A549 (cell line): ENCODE data around the gene KHDC4. TPM values are rescaled to one million over a fixed set of nuclear protein-coding genes. Genes with fewer than 3 reads are reported as not detected.

Source experiments
- polyA plus RNA-seq, 4 experiments: library from polyadenylated mRNA; depleted of rRNA in 3 of 4; stranded (reverse); fragments of >200 nt; fragmentation: RNase III in 1 of 4; extraction: RNeasy Plus Mini Kit Qiagen cat#74134 plus additional on column Dnase treatment in 1 of 4; gene quantifications; 2 replicates in 3 of 4; 3 replicates in 1 of 4; pipeline ENCODE4 v1.2.3, GENCODE V29; 2011 to 2017
- small RNA-seq, 6 experiments: library from RNA; depleted of rRNA; stranded (forward); fragments of <200 nt; gene quantifications; one replicate each; pipeline ENCODE3, GENCODE V24; 2012

Gene KHDC4
- polyA plus RNA-seq, 2 of the 4 experiments (the other 2 are of a cell fraction): 37.7 to 72.3 TPM

Small RNA genes lying within 50 kb of the gene (small RNA-seq; reads per million reads assigned to genes)
- 0 to 0.04 (median 0) reads per million in 6 experiments for gene MIR6738
- 0 reads per million in 6 experiments for gene RF00015
- 0 reads per million in 6 experiments for gene SCARNA4
- 9.5 to 232 (median 16.1) reads per million in 6 experiments for gene SNORA80E

Other genes with a start within 250 kb of the KHDC4 start
- gene YY1AP1, start 245.6 kb downstream of the KHDC4 start, polyA plus RNA-seq (2011; rRNA removed): 83.5 and 91.5 TPM in 2 replicates
- gene YY1AP1, start 245.6 kb downstream of the KHDC4 start, polyA plus RNA-seq (2017; fragmentation: RNase III; extraction: RNeasy Plus Mini Kit Qiagen cat#74134 plus additional on column Dnase treatment): 33.5 to 34.2 TPM (median 33.8 TPM) in 3 replicates
- 171 and 182 TPM in 2 replicates for gene DAP3, start 245.3 kb downstream of the KHDC4 start, polyA plus RNA-seq (2011; rRNA removed)
- 94.8 to 102 TPM (median 96.3 TPM) in 3 replicates for gene DAP3, start 245.3 kb downstream of the KHDC4 start, polyA plus RNA-seq (2017; fragmentation: RNase III; extraction: RNeasy Plus Mini Kit Qiagen cat#74134 plus additional on column Dnase treatment)
- 23.1 and 28.1 TPM in 2 replicates for gene GON4L, start 77.2 kb downstream of the KHDC4 start, polyA plus RNA-seq (2011; rRNA removed)
- gene GON4L, start 77.2 kb downstream of the KHDC4 start, polyA plus RNA-seq (2017; fragmentation: RNase III; extraction: RNeasy Plus Mini Kit Qiagen cat#74134 plus additional on column Dnase treatment): 15.1 to 15.7 TPM (median 15.3 TPM) in 3 replicates
- gene SYT11, start 74.8 kb downstream of the KHDC4 start, polyA plus RNA-seq (2011; rRNA removed): 2.5 and 2.6 TPM in 2 replicates
- 1.9 to 3.0 TPM (median 2.8 TPM) in 3 replicates for gene SYT11, start 74.8 kb downstream of the KHDC4 start, polyA plus RNA-seq (2017; fragmentation: RNase III; extraction: RNeasy Plus Mini Kit Qiagen cat#74134 plus additional on column Dnase treatment)
- 48.1 and 51.9 TPM in 2 replicates for gene RIT1, start 23.1 kb downstream of the KHDC4 start, polyA plus RNA-seq (2011; rRNA removed)
- 19.2 to 23.6 TPM (median 20.4 TPM) in 3 replicates for gene RIT1, start 23.1 kb downstream of the KHDC4 start, polyA plus RNA-seq (2017; fragmentation: RNase III; extraction: RNeasy Plus Mini Kit Qiagen cat#74134 plus additional on column Dnase treatment)
- 0.12 TPM in 1 of 2 replicates, not detected in the other for gene RXFP4, start 7.2 kb upstream of the KHDC4 start, polyA plus RNA-seq (2011; rRNA removed)
- 0.06 TPM in 1 of 3 replicates, not detected in the others for gene RXFP4, start 7.2 kb upstream of the KHDC4 start, polyA plus RNA-seq (2017; fragmentation: RNase III; extraction: RNeasy Plus Mini Kit Qiagen cat#74134 plus additional on column Dnase treatment)
- gene ARHGEF2, start 44.1 kb upstream of the KHDC4 start, polyA plus RNA-seq (2011; rRNA removed): 67.4 and 69.1 TPM in 2 replicates
- gene ARHGEF2, start 44.1 kb upstream of the KHDC4 start, polyA plus RNA-seq (2017; fragmentation: RNase III; extraction: RNeasy Plus Mini Kit Qiagen cat#74134 plus additional on column Dnase treatment): 21.3 to 21.5 TPM (median 21.5 TPM) in 3 replicates
- 382 and 581 TPM in 2 replicates for gene SSR2, start 86.5 kb upstream of the KHDC4 start, polyA plus RNA-seq (2011; rRNA removed)
- gene SSR2, start 86.5 kb upstream of the KHDC4 start, polyA plus RNA-seq (2017; fragmentation: RNase III; extraction: RNeasy Plus Mini Kit Qiagen cat#74134 plus additional on column Dnase treatment): 255 to 266 TPM (median 261 TPM) in 3 replicates
- 42.0 and 47.6 TPM in 2 replicates for gene UBQLN4, start 119.4 kb upstream of the KHDC4 start, polyA plus RNA-seq (2011; rRNA removed)
- gene UBQLN4, start 119.4 kb upstream of the KHDC4 start, polyA plus RNA-seq (2017; fragmentation: RNase III; extraction: RNeasy Plus Mini Kit Qiagen cat#74134 plus additional on column Dnase treatment): 36.5 to 39.1 TPM (median 38.2 TPM) in 3 replicates
- gene LAMTOR2, start 120.4 kb upstream of the KHDC4 start, polyA plus RNA-seq (2011; rRNA removed): 63.0 and 71.4 TPM in 2 replicates
- gene LAMTOR2, start 120.4 kb upstream of the KHDC4 start, polyA plus RNA-seq (2017; fragmentation: RNase III; extraction: RNeasy Plus Mini Kit Qiagen cat#74134 plus additional on column Dnase treatment): 151 to 171 TPM (median 166 TPM) in 3 replicates
- gene RAB25, start 126.7 kb upstream of the KHDC4 start, polyA plus RNA-seq (2011; rRNA removed): 0.11 TPM in 1 of 2 replicates, not detected in the other
- not detected in 3 replicates for gene RAB25, start 126.7 kb upstream of the KHDC4 start, polyA plus RNA-seq (2017; fragmentation: RNase III; extraction: RNeasy Plus Mini Kit Qiagen cat#74134 plus additional on column Dnase treatment)
- gene MEX3A, start 148.1 kb upstream of the KHDC4 start, polyA plus RNA-seq (2011; rRNA removed): 1.8 and 2.4 TPM in 2 replicates
- 3.3 to 4.9 TPM (median 4.4 TPM) in 3 replicates for gene MEX3A, start 148.1 kb upstream of the KHDC4 start, polyA plus RNA-seq (2017; fragmentation: RNase III; extraction: RNeasy Plus Mini Kit Qiagen cat#74134 plus additional on column Dnase treatment)
- gene LMNA, start 180.3 kb upstream of the KHDC4 start, polyA plus RNA-seq (2011; rRNA removed): 155 and 214 TPM in 2 replicates
- 286 to 310 TPM (median 288 TPM) in 3 replicates for gene LMNA, start 180.3 kb upstream of the KHDC4 start, polyA plus RNA-seq (2017; fragmentation: RNase III; extraction: RNeasy Plus Mini Kit Qiagen cat#74134 plus additional on column Dnase treatment)
- 0.27 and 0.37 TPM in 2 replicates for gene SEMA4A, start 219.2 kb upstream of the KHDC4 start, polyA plus RNA-seq (2011; rRNA removed)
- 0.04 to 0.09 TPM (median 0.07 TPM) in 3 replicates for gene SEMA4A, start 219.2 kb upstream of the KHDC4 start, polyA plus RNA-seq (2017; fragmentation: RNase III; extraction: RNeasy Plus Mini Kit Qiagen cat#74134 plus additional on column Dnase treatment)